ENCODE data around the gene GDAP2. TPM values are rescaled to one million over a fixed set of nuclear protein-coding genes. Genes with fewer than 3 reads are reported as not detected.

Gene GDAP2
- total and polyA plus RNA-seq, 11 donors: 1.4 to 25.6 (median 19.0) TPM

- ATAC-seq (peak; percentile 85 to 93 (median 90)), DNase-seq (peak; percentile 60 to 84 (median 73))
- H3K27ac ChIP-seq: peak overlapping the region in 5 of 12 donors; percentile 27 to 55 (median 49)
- H3K4me1 ChIP-seq: peaks cover 0 to 48% (median 0%) of the 10 kb centered on the region in 12 donors
- H3K27me3 ChIP-seq: no peaks in the 10 kb centered on the region
- H3K36me3 ChIP-seq: no peaks in the 10 kb centered on the region
- no peak overlapping the region for H3K4me3 ChIP-seq
- TF ChIP-seq CTCF (IDR thresholded peaks at IDR 0.05) (peak in 1 of 12 donors; percentile 6), POLR2A (IDR thresholded peaks at IDR 0.05) (no peak)
- WGBS, 4 donors: 46 to 66% (median 60%) methylated on average over 3 to 4 of the region's 4 CpGs
- intact Hi-C loops (cut with DNase I): no loop called here
- peaks cover 0 to 7% (median 0%) of the 10 kb centered on the region in 12 donors for H3K9me3 ChIP-seq
Observed at GRCh38 chr1:117828201-117828600, 101.2 kb downstream of the GDAP2 start.

- H3K4me3 ChIP-seq: no peak overlapping the region
- peak overlapping the region in 4 of 12 donors; percentile 33 to 58 (median 46) for H3K27ac ChIP-seq
- H3K4me1 ChIP-seq: peaks cover 0 to 62% (median 10%) of the 10 kb centered on the region in 12 donors
- no peak for TF ChIP-seq CTCF (IDR thresholded peaks at IDR 0.05)
- TF ChIP-seq POLR2A (IDR thresholded peaks at IDR 0.05): no peak
- ATAC-seq: peak in 3 of 4 donors; percentile 36 to 77 (median 76)
- peaks cover 0 to 7% (median 0%) of the 10 kb centered on the region in 12 donors for H3K9me3 ChIP-seq
- intact Hi-C loops (cut with DNase I): no loop called here
- H3K36me3 ChIP-seq: no peaks in the 10 kb centered on the region
- 68 to 83% (median 74%) methylated on average over 1 of the region's 1 CpG for WGBS, 4 donors
- peak in 4 of 5 donors; percentile 26 to 73 (median 50) for DNase-seq
- no peaks in the 10 kb centered on the region for H3K27me3 ChIP-seq
Observed at GRCh38 chr1:117826540-117827078, 102.8 kb downstream of the GDAP2 start.

GRCh38 chr1:117826119-117826518, 103.3 kb downstream of the GDAP2 start:
- intact Hi-C loops (cut with DNase I): no loop called here
- Histone ChIP-seq H3K9me3 (peaks cover 0 to 7% (median 0%) of the 10 kb centered on the region in 12 donors), H3K27ac (peak overlapping the region in 6 of 12 donors; percentile 23 to 58 (median 41)), H3K4me1 (peaks cover 0 to 66% (median 15%) of the 10 kb centered on the region in 12 donors), H3K36me3 (no peaks in the 10 kb centered on the region), H3K27me3 (no peaks in the 10 kb centered on the region), H3K4me3 (no peak overlapping the region)
- DNase-seq (no peak), ATAC-seq (no peak)
- WGBS, 4 donors: 30 to 62% (median 47%) methylated on average over 2 of the region's 2 CpGs
- TF ChIP-seq CTCF (IDR thresholded peaks at IDR 0.05): no peak
- TF ChIP-seq POLR2A (IDR thresholded peaks at IDR 0.05): no peak

GRCh38 chr1:117825414-117825813, 104.0 kb downstream of the GDAP2 start:
- Histone ChIP-seq H3K27ac (peak overlapping the region in 3 of 12 donors; percentile 23 to 44 (median 38)), H3K4me3 (no peak overlapping the region), H3K36me3 (no peaks in the 10 kb centered on the region), H3K27me3 (no peaks in the 10 kb centered on the region), H3K9me3 (peaks cover 0 to 6% (median 0%) of the 10 kb centered on the region in 12 donors), H3K4me1 (peaks cover 0 to 68% (median 15%) of the 10 kb centered on the region in 12 donors)
- TF ChIP-seq POLR2A (IDR thresholded peaks at IDR 0.05) (no peak), CTCF (IDR thresholded peaks at IDR 0.05) (no peak)
- DNase-seq (peak in 1 of 5 donors; percentile 47), ATAC-seq (no peak)
- 64 to 79% (median 72%) methylated on average over 2 of the region's 2 CpGs for WGBS, 4 donors
- intact Hi-C loops (cut with DNase I): no loop called here
